ENCODE data around the gene TBL3. TPM values are rescaled to one million over a fixed set of nuclear protein-coding genes. Genes with fewer than 3 reads are reported as not detected.
"Not testable (repeated sequence)": the region's sequence is repeated elsewhere in the genome, so short reads cannot be mapped to it uniquely, and the experiment has no call there.

TBL3 gene
- total RNA-seq, 1 donor from 2014 or later = 44.5 TPM

DNA sequence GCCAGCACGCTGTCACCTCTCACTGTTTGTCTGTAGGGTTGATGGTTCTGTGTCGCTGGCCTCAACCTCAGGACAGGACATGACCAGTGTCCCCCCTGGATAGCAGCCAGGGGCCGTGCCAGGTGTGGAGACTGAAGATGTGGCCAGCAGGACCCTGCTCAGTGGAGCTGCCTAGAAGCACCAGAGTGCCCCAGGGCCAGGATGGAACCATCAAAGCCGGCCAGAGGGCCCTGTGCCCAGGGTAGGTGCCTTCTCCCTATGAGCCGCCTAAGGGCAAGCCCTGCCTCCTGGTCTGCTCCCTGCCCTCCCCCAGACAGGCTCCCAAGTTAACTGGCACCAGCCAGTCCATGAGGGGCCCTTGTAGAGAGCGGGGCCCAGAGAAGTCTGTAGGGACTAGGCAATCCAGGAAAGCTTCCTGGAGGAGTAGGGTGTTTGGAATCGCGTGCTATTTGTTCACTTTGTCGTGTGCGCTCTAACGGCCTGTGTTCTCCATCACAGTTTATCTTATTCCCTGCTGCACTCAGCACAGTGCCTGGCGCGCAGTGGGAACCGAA is 13.1 kb upstream of the TBL3 start:
- H3K36me3 ChIP-seq (ENCODE audit: control insufficient read depth, insufficient read depth, low read length) = peaks cover 12% of the 10 kb centered on the region
- FAIRE-seq (no peak), DNase-seq (ENCODE audit: low read depth) (no peak)
- TF ChIP-seq, protein P1, sequence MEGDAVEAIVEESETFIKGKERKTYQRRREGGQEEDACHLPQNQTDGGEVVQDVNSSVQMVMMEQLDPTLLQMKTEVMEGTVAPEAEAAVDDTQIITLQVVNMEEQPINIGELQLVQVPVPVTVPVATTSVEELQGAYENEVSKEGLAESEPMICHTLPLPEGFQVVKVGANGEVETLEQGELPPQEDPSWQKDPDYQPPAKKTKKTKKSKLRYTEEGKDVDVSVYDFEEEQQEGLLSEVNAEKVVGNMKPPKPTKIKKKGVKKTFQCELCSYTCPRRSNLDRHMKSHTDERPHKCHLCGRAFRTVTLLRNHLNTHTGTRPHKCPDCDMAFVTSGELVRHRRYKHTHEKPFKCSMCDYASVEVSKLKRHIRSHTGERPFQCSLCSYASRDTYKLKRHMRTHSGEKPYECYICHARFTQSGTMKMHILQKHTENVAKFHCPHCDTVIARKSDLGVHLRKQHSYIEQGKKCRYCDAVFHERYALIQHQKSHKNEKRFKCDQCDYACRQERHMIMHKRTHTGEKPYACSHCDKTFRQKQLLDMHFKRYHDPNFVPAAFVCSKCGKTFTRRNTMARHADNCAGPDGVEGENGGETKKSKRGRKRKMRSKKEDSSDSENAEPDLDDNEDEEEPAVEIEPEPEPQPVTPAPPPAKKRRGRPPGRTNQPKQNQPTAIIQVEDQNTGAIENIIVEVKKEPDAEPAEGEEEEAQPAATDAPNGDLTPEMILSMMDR (IDR thresholded peaks at IDR 0.05; ENCODE audit: insufficient read depth, low read length, severe bottlenecking) = no peak
- peak overlapping the region; percentile 89 for H3K4me3 ChIP-seq (ENCODE audit: low read depth, low read length)
- H3K27me3 ChIP-seq (ENCODE audit: control insufficient read depth, insufficient read depth, low read length) = no peaks in the 10 kb centered on the region

DNA sequence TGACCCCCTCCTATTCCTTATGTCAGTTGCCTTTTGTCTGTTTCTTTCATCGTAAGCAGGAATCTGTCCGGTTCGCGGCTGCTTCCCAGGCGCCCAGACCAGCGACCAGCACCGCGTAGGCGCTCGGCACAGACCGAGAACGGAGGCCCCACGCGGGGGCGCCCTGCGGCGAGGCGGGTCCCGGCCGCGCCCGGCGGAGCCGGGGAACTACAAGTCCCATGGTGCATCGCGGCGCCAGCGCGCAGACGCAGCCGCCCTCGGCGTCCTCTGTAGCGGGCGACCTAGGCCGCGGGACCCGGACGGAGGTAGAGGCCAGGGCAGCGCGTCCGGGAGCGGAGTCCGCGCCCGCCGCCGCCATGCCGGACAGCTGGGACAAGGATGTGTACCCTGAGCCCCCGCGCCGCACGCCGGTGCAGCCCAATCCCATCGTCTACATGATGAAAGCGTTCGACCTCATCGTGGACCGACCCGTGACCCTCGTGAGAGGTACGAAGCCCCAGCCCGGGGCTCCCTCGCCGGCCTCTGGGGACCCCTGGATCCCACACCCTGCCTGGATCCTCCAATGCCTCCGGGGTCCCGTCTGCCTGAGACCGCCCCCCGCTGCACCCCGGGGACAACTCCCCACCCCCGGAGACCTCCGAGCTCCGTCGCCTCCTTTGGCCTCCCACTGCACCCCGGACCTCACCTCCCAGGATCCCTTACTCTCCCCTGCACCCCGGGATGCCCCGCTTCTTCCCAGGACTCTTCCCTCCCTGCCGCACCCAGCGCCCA is 12.4 kb upstream of the TBL3 start, which contains the start of gene NDUFB10:
TSS of gene NDUFB10 (plus strand) at position 270 of the 771 bp plus-strand sequence. CDS start at position 357, 87 bp downstream.
- no peaks in the 10 kb centered on the region for H3K27me3 ChIP-seq (ENCODE audit: control insufficient read depth, insufficient read depth, low read length)
- H3K36me3 ChIP-seq (ENCODE audit: control insufficient read depth, insufficient read depth, low read length) = peaks cover 15% of the 10 kb centered on the region
- FAIRE-seq (no peak), DNase-seq (ENCODE audit: low read depth) (peak; percentile 68)
- TF ChIP-seq, protein P1 (IDR thresholded peaks at IDR 0.05; ENCODE audit: insufficient read depth, low read length, severe bottlenecking) = peak; percentile 74
- H3K4me3 ChIP-seq (ENCODE audit: low read depth, low read length) = peak within 1 kb of the TSS; percentile 89

DNA sequence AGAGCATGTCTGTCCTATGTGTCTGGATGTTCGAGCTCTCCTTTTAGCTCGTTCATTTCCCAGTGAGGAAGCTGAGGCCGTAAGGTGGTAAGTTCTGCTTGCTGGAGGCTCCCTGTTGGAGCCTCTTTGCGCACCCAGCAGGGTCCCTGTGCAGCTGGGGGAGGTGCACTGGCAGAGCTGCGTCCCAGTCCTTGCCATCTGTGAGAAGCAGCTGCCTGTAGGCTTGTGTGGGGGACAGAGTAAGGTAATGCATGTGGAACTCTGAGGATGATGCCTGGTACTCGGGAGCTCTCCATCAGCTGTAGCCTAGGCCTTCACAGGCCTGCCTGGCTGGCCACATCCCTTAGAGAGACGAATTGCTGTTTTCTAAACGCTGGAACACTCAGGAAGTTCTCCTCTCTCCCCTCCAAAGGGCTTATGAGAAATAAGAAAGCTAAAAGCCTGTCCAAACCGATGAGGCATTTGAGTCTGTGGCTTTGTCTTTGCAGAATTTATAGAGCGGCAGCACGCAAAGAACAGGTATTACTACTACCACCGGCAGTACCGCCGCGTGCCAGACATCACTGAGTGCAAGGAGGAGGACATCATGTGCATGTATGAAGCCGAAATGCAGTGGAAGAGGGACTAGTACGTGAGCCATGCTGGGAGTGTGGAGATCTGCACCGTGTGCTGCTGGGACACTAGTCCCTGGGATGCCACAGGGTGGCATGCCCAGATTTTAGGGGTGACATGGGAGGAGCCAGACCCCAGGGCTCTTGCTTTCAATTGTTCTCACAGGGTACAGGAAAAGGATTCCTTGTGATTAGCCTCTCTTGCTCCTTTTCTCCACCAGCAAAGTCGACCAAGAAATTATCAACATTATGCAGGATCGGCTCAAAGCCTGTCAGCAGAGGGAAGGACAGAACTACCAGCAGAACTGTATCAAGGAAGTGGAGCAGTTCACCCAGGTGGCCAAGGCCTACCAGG is 10.9 kb upstream of the TBL3 start:
- DNase-seq (ENCODE audit: low read depth) (no peak), FAIRE-seq (no peak)
- no peaks in the 10 kb centered on the region for H3K27me3 ChIP-seq (ENCODE audit: control insufficient read depth, insufficient read depth, low read length)
- H3K4me3 ChIP-seq (ENCODE audit: low read depth, low read length) = no peak overlapping the region
- H3K36me3 ChIP-seq (ENCODE audit: control insufficient read depth, insufficient read depth, low read length) = peaks cover 15% of the 10 kb centered on the region
- TF ChIP-seq, protein P1 (IDR thresholded peaks at IDR 0.05; ENCODE audit: insufficient read depth, low read length, severe bottlenecking) = no peak

DNA sequence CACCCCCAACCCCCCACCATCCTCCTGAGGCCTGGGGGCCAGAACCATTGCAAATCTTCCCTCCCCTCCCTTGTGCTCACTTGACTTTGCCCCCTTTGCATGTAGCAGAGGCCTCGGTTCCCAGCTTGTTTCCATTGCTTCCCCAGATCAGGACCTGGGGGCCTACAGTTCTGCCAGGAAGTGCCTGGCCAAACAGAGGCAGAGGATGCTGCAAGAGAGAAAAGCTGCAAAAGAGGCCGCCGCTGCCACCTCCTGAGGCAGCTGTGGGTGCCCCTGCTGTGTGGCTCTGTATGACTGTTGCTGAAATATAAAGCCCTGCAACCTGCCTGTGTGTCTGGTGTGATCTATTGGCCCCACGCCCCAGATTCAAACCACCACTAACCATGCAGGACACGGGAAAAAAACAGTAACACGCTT is 10.2 kb upstream of the TBL3 start:
- Histone ChIP-seq H3K27me3 (ENCODE audit: control insufficient read depth, insufficient read depth, low read length) (no peaks in the 10 kb centered on the region), H3K4me3 (ENCODE audit: low read depth, low read length) (no peak overlapping the region), H3K36me3 (ENCODE audit: control insufficient read depth, insufficient read depth, low read length) (peaks cover 15% of the 10 kb centered on the region)
- FAIRE-seq (no peak), DNase-seq (ENCODE audit: low read depth) (no peak)
- TF ChIP-seq, protein P1 (IDR thresholded peaks at IDR 0.05; ENCODE audit: insufficient read depth, low read length, severe bottlenecking) = no peak

DNA sequence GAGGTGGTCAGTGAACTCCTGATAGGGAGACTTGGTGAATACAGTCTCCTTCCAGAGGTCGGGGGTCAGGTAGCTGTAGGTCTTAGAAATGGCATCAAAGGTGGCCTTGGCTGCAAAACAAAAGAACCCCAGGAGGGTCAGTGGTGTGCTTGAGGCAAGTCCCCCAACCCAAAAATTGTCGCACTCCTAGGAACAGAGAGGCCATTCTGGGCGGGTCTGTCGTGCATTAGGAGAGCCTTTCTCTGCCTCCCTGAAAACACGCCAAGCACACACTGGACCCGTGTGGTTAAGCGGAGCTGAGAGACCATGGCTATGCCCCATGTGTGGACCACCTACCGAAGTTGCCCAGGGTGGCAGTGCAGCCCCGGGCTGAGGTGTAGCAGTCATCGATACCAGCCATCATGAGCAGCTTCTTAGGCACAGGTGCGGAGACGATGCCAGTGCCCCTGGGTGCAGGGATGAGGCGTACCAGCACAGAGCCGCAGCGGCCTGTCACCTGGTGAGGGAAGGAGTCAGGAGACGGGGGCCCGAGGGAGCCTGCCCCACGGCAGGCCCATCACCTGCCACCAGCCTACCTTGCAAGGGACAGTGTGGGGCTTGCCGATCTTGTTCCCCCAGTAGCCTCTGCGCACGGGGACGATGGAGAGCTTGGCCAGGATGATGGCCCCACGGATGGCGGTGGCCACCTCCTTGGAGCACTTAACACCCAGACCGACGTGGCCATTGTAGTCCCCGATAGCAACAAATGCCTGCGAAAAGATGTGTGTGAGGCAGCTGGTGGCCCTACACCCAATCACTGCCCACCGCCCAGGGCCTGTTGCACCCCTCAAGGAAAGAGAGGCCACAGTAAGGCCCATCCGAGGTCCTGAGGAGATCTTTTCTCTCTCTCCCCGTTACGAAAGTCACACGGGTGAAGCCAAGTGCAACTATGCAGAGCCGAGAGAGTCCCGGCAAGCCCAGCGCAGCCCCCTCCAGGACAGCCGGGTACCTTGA is 9.4 kb upstream of the TBL3 start:
- DNase-seq (ENCODE audit: low read depth); H3K4me3 ChIP-seq (ENCODE audit: low read depth, low read length); H3K27me3 ChIP-seq (ENCODE audit: control insufficient read depth, insufficient read depth, low read length); FAIRE-seq: not testable (repeated sequence)
- peaks cover 15% of the 10 kb centered on the region for H3K36me3 ChIP-seq (ENCODE audit: control insufficient read depth, insufficient read depth, low read length)
